Omental fat pad (tissue), 4 donors: Measurements from ENCODE around the gene FOXN1. TPM values are rescaled to one million over a fixed set of nuclear protein-coding genes. Genes with fewer than 3 reads are reported as not detected.

Experiments used
- ATAC-seq: fragments of 150-250 bp; one replicate; pipeline ENCODE4 v1.9.1; 2016; ENCODE audit warnings: mild to moderate bottlenecking, moderate library complexity; ENCODE audit not compliant: low FRiP score
- DNase-seq: peaks from one replicate; pipeline ENCODE4 v3.0.0-alpha.2; 2019; ENCODE audit warnings: low spot score
- CTCF ChIP-seq, 3 donors: fragments of 450-650 bp; IDR thresholded peaks; one replicate each; pipeline ENCODE4 v1.5.1; 2016 to 2017; ENCODE audit warnings: antibody characterized with exemption in 3 of 3, mild to moderate bottlenecking in 3 of 3, moderate library complexity in 2 of 3
- total RNA-seq, 4 donors: library from RNA; depleted of rRNA; stranded (reverse); fragments of >200 nt; gene quantifications; one replicate each; pipeline ENCODE4 v1.1.0, GENCODE V29; 2016

Gene FOXN1
- total RNA-seq, 4 donors from 2014 or later: not detected

GRCh38 chr17:28547623-28548416 lies 41.7 kb downstream of the FOXN1 start:
- ATAC-seq (peak; percentile 34), DNase-seq (peak; percentile 47)
- peak in 1 of 3 donors; percentile 40 for TF ChIP-seq CTCF (IDR thresholded peaks at IDR 0.05)

DNA sequence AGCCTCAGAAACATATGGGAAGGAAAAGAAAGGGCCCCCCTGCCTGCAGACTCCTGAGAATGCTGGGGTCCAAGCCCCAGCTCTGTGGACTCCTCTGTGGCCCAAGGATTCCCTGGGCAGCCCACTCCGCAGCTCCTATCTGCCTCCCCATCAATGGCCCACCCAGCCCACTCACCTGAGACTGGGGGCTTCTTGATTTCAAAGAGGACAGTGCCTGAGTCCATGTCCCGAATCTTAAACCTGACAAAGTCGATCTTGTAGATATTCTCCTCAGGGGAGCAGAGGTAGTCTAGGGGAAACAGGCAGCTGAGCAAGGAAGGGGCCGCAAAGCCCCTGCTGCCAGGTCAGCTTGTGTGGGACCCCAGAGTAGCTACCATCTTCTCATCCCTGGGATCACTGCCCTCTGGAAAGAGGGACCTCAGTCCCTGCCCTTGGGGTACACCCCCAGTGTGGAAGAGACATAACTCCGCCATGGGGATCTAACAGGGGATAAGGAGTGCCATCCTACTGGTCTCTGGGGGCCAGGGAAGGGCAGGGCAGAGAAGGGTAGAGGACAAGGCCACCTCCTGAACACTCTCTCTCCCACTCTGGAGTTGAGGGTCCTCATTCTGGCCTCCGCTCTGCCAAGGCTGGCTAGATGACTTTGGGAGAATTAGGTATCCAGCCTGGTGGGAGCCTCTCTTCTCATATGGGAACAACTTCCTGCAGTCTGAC lies 42.4 kb downstream of the FOXN1 start:
- no peak for DNase-seq
- ATAC-seq: no peak
- no peak for TF ChIP-seq CTCF (IDR thresholded peaks at IDR 0.05)

GRCh38 chr17:28549236-28550132 lies 43.3 kb downstream of the FOXN1 start:
- no peak for TF ChIP-seq CTCF (IDR thresholded peaks at IDR 0.05)
- no peak for ATAC-seq
- no peak for DNase-seq

DNA sequence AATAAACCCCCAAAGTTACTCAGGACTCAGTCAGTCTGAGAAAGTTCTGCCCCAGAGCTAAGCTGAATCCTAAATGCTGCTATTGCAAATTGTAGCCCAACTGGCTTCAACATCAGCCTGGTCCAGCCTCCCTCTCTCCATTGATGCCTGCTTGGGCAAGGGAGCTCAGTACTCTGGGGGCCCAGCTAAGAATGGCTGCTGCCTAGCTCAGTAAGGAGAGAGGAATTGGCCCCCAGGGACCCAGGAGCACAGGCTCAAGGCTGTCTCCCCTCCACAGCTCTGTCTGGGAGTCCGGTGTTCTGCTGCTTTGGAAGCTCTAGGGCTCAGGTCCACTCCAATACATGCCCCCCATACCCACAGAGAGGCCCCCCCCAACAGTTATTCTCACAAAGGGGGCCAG lies 44.7 kb downstream of the FOXN1 start:
- no peak for TF ChIP-seq CTCF (IDR thresholded peaks at IDR 0.05)
- ATAC-seq (no peak), DNase-seq (no peak)

- no peak for ATAC-seq
- TF ChIP-seq CTCF (IDR thresholded peaks at IDR 0.05): no peak
- DNase-seq: no peak
Observed at GRCh38 chr17:28551421-28552175, 45.5 kb downstream of the FOXN1 start.
